Measurements from ENCODE around the gene MED12L.

DNA sequence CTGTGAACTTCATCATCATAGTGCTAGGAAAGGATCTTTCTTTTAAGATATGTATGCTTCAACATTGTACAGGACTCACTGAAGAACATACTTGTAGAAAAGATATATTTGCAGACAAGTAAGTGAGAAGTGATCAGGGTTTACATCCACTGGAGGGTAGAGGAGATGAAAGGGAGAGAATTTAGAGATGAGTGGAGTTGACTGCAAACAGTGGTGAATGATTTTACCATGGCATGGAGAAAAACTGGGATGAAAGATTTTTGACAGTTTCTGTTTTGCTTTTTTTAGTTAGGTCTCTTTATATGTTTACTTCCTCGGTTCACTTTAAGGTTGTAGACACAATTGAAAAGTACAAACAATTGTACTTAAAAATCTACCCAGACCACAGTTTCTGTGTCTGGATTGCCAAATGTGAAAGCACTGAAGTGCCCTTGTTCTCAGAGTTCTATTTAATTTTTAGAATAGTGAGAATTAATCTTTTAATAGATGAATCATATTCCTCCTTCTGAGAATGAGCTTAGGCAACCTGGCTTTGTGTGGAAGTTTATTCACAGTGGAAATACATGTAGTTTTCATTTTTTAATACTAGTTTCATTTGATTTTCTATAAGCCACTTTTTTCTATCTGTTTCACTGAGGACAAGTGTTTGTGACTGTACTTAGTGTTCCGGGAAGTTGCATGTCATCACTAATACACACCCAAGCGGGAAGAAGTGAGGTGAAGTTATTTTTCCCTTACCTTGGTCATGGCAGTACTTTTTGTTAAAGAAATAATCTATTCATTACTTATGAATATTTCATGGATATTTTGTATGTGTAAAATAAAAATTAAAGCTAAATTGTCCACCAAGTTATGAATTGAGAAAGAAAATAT lies 119.3 kb downstream of the MED12L start:
- TF ChIP-seq, protein P1, sequence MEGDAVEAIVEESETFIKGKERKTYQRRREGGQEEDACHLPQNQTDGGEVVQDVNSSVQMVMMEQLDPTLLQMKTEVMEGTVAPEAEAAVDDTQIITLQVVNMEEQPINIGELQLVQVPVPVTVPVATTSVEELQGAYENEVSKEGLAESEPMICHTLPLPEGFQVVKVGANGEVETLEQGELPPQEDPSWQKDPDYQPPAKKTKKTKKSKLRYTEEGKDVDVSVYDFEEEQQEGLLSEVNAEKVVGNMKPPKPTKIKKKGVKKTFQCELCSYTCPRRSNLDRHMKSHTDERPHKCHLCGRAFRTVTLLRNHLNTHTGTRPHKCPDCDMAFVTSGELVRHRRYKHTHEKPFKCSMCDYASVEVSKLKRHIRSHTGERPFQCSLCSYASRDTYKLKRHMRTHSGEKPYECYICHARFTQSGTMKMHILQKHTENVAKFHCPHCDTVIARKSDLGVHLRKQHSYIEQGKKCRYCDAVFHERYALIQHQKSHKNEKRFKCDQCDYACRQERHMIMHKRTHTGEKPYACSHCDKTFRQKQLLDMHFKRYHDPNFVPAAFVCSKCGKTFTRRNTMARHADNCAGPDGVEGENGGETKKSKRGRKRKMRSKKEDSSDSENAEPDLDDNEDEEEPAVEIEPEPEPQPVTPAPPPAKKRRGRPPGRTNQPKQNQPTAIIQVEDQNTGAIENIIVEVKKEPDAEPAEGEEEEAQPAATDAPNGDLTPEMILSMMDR (conservative IDR thresholded peaks at IDR 0.05; ENCODE audit: low read length), result no peak
- no peak for TF ChIP-seq EZH2phosphoT487 (IDR thresholded peaks at IDR 0.05; ENCODE audit: borderline replicate concordance, low read depth, low read length)

Measured in OCI-LY7 (cell line).